HepG2 (cell line): ENCODE results near the gene PRDX6. TPM values are rescaled to one million over a fixed set of nuclear protein-coding genes. Genes with fewer than 3 reads are reported as not detected.

Experiments used
- CHD4 ChIP-seq: fragments of 200-600 bp; sonication (generic); IDR thresholded peaks from 2 replicates; pipeline ENCODE4 v1.7.0; 2017; ENCODE audit warnings: mild to moderate bottlenecking, low read length, borderline replicate concordance
- FOXJ3 ChIP-seq: sonication (generic); formaldehyde crosslinking; IDR thresholded peaks from 2 replicates; pipeline ENCODE4 v1.4.0; 2020; ENCODE audit warnings: missing genetic modification reagents, mild to moderate bottlenecking, borderline replicate concordance
- GPN1 ChIP-seq: sonication (generic); formaldehyde crosslinking; IDR thresholded peaks from 2 replicates; pipeline ENCODE4 v1.5.1; 2020; ENCODE audit warnings: missing genetic modification reagents, borderline replicate concordance
- PTBP1 ChIP-seq: fragments of 200-400 bp; formaldehyde crosslinking; IDR thresholded peaks from 2 replicates; pipeline ENCODE4 v1.6.1; 2018; ENCODE audit warnings: low read length, low read depth; ENCODE audit not compliant: poor library complexity, severe bottlenecking
- REPIN1 ChIP-seq: sonication (generic); formaldehyde crosslinking; IDR thresholded peaks from 2 replicates; pipeline ENCODE4 v1.8.0; 2022; ENCODE audit warnings: missing genetic modification reagents, low read depth, mild to moderate bottlenecking, borderline replicate concordance
- TAF1 ChIP-seq: sonication (generic); formaldehyde crosslinking; IDR thresholded peaks from 2 replicates; pipeline ENCODE4 v1.4.0; 2020; ENCODE audit warnings: missing genetic modification reagents
- TRIM22 ChIP-seq: fragments of 450-650 bp; IDR thresholded peaks from 2 replicates; pipeline ENCODE4 v1.6.1; 2017
- ZBTB43 ChIP-seq: sonication (generic); formaldehyde crosslinking; conservative IDR thresholded peaks from 2 replicates; pipeline ENCODE4 v1.4.0; 2020; ENCODE audit warnings: missing genetic modification reagents
- polyA plus RNA-seq, 8 experiments: library from polyadenylated mRNA; depleted of rRNA in 3 of 8; stranded (reverse) in 7 of 8; unstranded in 1 of 8; fragments of >200 nt; fragmentation: Illumina TruSeq in 4 of 8; extraction: Trizol in 4 of 8; gene quantifications; 2 replicates each; pipeline versions ENCODE4 v1.2.1 to v1.2.3, GENCODE V29; 2011 to 2016; ENCODE audit warnings: low read depth in 4 of 8, missing spikeins in 1 of 8, mixed read lengths in 1 of 8; ENCODE audit not compliant: insufficient read depth in 1 of 8
- total RNA-seq, 5 experiments: library from RNA; depleted of rRNA; stranded (reverse); fragments of >200 nt; fragmentation: Illumina TruSeq; extraction: Trizol; gene quantifications; 2 replicates each; pipeline ENCODE4 v1.2.3, GENCODE V29; 2016; ENCODE audit warnings: low read depth in 1 of 5
- TF ChIP-seq, protein P1 (sequence below): sonication (generic); formaldehyde crosslinking; IDR thresholded peaks from 2 replicates; pipeline ENCODE4 v1.8.1; 2023; ENCODE audit warnings: mild to moderate bottlenecking, inconsistent platforms, moderate library complexity, missing genetic modification reagents, borderline replicate concordance
- TF ChIP-seq, protein P2 (sequence below): IDR thresholded peaks from 2 replicates; pipeline ENCODE4 v1.6.1; 2016; ENCODE audit warnings: low read depth, control low read depth
- TF ChIP-seq, protein P3 (sequence below): sonication (generic); formaldehyde crosslinking; IDR thresholded peaks from 2 replicates; pipeline ENCODE4 v1.5.1; 2020; ENCODE audit warnings: mild to moderate bottlenecking, missing genetic modification reagents
- TF ChIP-seq, protein P4 (sequence below): sonication (generic); formaldehyde crosslinking; IDR thresholded peaks from 2 replicates; pipeline ENCODE4 v1.8.1; 2023; ENCODE audit warnings: mild to moderate bottlenecking, missing genetic modification reagents
- TF ChIP-seq, protein P5 (sequence below): sonication (generic); formaldehyde crosslinking; conservative IDR thresholded peaks from 2 replicates; pipeline ENCODE4 v1.4.0; 2020; ENCODE audit warnings: mild to moderate bottlenecking, missing genetic modification reagents, moderate library complexity

PRDX6 gene
- total and polyA plus RNA-seq, 2 of the 13 experiments (the other 11 are each of a cell fraction or from before 2014, with no cell fraction given), result 224 to 309 TPM

DNA sequence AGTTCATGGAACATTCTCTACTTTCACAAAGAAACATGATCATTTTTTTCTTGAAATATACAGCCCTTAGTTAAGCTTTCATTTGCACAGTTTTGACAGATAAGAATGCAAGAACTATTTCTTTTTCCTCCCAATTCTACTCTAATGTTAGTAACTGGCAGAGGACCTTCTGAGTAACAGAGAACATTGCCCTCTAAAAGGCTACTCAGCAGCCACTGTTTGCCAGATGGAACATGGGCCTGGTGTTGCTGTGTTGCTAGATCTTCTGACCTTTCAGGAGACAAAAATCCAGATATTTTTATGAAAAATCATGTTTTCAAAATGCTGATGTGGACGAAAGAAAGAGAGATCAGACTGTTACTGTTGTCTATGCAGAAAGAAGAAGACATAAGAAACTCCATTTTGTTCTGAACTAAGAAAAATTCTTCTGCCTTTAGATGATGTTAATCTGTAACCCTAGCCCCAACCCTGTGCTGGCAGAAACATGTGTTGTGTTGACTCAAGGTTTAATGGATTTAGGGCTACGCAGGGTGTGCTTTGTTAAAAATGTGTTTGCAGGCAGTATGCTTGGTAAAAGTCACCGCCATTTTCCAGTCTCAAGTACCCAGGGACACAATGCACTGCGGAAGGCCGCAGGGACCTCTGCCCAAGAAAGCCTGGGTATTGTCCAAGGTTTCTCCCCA lies 2.9 kb upstream of the PRDX6 start (continued):
- TF ChIP-seq, protein P1, sequence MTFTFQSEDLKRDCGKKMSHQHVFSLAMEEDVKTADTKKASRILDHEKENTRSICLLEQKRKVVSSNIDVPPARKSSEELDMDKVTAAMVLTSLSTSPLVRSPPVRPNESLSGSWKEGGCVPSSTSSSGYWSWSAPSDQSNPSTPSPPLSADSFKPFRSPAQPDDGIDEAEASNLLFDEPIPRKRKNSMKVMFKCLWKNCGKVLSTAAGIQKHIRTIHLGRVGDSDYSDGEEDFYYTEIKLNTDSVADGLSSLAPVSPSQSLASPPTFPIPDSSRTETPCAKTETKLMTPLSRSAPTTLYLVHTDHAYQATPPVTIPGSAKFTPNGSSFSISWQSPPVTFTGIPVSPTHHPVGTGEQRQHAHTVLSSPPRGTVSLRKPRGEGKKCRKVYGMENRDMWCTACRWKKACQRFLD, result no peak
- no peak for TF ChIP-seq PTBP1
- TF ChIP-seq TRIM22, result no peak
- TF ChIP-seq, protein P2, sequence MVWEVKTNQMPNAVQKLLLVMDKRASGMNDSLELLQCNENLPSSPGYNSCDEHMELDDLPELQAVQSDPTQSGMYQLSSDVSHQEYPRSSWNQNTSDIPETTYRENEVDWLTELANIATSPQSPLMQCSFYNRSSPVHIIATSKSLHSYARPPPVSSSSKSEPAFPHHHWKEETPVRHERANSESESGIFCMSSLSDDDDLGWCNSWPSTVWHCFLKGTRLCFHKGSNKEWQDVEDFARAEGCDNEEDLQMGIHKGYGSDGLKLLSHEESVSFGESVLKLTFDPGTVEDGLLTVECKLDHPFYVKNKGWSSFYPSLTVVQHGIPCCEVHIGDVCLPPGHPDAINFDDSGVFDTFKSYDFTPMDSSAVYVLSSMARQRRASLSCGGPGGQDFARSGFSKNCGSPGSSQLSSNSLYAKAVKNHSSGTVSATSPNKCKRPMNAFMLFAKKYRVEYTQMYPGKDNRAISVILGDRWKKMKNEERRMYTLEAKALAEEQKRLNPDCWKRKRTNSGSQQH (CRISPR knock-in tag), result 0 out of 2 replicates have a peak, but pooled peaks have one; percentile 9
- TF ChIP-seq CHD4, result no peak
- 0 out of 2 replicates have a peak, but pooled peaks have one; percentile 7 for TF ChIP-seq TAF1 (CRISPR knock-in tag)
- TF ChIP-seq, protein P3, sequence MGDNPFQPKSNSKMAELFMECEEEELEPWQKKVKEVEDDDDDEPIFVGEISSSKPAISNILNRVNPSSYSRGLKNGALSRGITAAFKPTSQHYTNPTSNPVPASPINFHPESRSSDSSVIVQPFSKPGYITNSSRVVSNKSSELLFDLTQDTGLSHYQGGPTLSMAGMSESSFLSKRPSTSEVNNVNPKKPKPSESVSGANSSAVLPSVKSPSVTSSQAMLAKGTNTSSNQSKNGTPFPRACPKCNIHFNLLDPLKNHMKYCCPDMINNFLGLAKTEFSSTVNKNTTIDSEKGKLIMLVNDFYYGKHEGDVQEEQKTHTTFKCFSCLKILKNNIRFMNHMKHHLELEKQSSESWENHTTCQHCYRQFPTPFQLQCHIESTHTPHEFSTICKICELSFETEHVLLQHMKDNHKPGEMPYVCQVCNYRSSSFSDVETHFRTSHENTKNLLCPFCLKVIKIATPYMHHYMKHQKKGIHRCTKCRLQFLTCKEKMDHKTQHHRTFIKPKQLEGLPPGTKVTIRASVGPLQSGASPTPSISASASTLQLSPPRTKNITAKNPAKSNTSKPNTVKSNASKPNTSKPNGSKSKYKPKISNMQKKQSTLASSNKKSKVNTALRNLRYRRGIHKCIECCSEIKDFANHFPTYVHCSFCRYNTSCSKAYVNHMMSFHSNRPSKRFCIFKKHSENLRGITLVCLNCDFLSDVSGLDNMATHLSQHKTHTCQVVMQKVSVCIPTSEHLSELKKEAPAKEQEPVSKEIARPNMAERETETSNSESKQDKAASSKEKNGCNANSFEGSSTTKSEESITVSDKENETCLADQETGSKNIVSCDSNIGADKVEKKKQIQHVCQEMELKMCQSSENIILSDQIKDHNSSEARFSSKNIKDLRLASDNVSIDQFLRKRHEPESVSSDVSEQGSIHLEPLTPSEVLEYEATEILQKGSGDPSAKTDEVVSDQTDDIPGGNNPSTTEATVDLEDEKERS (CRISPR knock-in tag), result 0 out of 2 replicates have a peak, but pooled peaks have one; percentile 38
- TF ChIP-seq ZBTB43 (CRISPR knock-in tag), result no peak
- TF ChIP-seq FOXJ3 (CRISPR knock-in tag), result peak; percentile 71
- TF ChIP-seq GPN1 (CRISPR knock-in tag), result no peak
- TF ChIP-seq, protein P4, sequence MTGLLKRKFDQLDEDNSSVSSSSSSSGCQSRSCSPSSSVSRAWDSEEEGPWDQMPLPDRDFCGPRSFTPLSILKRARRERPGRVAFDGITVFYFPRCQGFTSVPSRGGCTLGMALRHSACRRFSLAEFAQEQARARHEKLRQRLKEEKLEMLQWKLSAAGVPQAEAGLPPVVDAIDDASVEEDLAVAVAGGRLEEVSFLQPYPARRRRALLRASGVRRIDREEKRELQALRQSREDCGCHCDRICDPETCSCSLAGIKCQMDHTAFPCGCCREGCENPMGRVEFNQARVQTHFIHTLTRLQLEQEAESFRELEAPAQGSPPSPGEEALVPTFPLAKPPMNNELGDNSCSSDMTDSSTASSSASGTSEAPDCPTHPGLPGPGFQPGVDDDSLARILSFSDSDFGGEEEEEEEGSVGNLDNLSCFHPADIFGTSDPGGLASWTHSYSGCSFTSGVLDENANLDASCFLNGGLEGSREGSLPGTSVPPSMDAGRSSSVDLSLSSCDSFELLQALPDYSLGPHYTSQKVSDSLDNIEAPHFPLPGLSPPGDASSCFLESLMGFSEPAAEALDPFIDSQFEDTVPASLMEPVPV (CRISPR knock-in tag), result no peak
- TF ChIP-seq REPIN1 (CRISPR knock-in tag), result peak; percentile 65; the same call in 1 of the 2 replicates
- TF ChIP-seq, protein P5, sequence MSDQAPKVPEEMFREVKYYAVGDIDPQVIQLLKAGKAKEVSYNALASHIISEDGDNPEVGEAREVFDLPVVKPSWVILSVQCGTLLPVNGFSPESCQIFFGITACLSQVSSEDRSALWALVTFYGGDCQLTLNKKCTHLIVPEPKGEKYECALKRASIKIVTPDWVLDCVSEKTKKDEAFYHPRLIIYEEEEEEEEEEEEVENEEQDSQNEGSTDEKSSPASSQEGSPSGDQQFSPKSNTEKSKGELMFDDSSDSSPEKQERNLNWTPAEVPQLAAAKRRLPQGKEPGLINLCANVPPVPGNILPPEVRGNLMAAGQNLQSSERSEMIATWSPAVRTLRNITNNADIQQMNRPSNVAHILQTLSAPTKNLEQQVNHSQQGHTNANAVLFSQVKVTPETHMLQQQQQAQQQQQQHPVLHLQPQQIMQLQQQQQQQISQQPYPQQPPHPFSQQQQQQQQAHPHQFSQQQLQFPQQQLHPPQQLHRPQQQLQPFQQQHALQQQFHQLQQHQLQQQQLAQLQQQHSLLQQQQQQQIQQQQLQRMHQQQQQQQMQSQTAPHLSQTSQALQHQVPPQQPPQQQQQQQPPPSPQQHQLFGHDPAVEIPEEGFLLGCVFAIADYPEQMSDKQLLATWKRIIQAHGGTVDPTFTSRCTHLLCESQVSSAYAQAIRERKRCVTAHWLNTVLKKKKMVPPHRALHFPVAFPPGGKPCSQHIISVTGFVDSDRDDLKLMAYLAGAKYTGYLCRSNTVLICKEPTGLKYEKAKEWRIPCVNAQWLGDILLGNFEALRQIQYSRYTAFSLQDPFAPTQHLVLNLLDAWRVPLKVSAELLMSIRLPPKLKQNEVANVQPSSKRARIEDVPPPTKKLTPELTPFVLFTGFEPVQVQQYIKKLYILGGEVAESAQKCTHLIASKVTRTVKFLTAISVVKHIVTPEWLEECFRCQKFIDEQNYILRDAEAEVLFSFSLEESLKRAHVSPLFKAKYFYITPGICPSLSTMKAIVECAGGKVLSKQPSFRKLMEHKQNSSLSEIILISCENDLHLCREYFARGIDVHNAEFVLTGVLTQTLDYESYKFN (CRISPR knock-in tag), result peak; percentile 34
